ENCODE data around the gene TBATA.

Gene TBATA

DNA sequence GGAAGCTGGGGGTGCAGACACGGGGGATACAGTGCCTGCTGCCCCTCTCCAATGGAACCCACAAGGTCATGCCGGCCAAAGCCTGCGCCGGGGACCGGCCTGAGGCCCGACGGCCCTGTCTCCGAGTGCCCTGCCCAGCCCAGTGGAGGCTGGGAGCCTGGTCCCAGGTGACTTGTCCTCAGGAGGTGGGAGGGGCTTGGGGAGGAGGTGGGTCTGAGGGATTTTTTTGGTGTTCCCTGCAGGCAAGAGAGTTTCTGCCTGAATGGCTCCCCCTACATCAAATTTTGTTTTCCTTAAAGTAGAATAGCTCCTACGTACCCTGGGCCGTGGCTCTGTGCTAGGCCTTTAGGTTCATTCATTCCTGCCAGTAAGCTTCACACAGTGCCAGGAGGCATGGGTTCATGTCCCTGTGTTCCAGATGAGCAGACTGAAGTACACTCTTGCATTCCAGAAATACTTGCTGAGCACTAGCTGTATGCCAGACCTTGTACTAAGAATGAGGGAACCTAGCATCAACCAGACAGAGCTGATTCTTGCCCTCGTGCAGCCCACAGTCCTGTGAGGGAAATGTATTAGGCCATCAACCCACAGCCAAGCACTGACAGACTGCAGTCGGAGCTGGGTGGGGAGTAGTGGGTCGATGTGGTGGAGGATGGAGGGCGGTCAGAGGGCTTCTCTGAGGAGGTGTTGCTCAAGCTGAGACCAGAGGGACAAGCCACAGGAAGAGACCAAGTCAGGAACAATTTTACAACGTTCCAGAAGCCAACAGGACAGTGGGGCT is 31.1 kb downstream of the TBATA start:
- TF ChIP-seq, protein P1, sequence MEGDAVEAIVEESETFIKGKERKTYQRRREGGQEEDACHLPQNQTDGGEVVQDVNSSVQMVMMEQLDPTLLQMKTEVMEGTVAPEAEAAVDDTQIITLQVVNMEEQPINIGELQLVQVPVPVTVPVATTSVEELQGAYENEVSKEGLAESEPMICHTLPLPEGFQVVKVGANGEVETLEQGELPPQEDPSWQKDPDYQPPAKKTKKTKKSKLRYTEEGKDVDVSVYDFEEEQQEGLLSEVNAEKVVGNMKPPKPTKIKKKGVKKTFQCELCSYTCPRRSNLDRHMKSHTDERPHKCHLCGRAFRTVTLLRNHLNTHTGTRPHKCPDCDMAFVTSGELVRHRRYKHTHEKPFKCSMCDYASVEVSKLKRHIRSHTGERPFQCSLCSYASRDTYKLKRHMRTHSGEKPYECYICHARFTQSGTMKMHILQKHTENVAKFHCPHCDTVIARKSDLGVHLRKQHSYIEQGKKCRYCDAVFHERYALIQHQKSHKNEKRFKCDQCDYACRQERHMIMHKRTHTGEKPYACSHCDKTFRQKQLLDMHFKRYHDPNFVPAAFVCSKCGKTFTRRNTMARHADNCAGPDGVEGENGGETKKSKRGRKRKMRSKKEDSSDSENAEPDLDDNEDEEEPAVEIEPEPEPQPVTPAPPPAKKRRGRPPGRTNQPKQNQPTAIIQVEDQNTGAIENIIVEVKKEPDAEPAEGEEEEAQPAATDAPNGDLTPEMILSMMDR (IDR thresholded peaks at IDR 0.05; ENCODE audit: poor library complexity, severe bottlenecking) = no peak
- H3K27me3 ChIP-seq (ENCODE audit: insufficient read depth, poor library complexity, severe bottlenecking) = no peaks in the 10 kb centered on the region
- DNase-seq (ENCODE audit: low spot score) = no peak

DNA sequence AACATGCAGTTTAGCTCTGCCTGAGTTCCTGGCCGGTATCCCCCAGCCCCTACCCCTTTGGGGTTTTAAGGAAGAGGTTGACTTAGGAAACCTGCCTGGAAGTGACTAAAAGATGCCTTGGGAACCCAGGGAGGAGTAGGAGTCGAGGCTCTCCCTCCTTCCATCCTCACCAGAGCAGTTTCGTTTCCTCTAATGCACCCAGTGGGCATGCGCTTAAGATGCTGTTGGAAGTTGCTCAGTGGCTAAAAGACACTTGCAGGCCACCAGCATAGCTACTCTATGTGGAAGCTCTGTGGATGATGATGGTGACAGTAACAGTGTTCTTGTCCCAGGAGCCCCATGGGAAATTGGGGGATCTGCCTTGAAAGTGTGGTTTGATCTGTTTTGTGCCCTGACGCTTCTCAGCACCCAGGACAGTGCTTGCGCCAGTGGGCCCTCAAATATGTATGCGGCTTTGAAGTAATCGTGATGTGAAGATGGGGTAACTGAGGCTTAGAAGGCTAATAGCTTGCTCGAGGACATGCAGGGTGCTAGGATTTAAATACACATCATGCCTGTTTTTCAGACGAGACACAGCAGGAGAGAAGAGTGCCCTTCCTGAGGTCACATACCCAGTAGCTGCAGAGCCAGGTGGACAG is 32.0 kb downstream of the TBATA start:
- ATAC-seq (ENCODE audit: low read depth) (no peak), DNase-seq (ENCODE audit: low spot score) (no peak)
- no peaks in the 10 kb centered on the region for H3K4me1 ChIP-seq (ENCODE audit: insufficient read depth, poor library complexity, severe bottlenecking)
- no peaks in the 10 kb centered on the region for H3K36me3 ChIP-seq (ENCODE audit: low read depth)
- H3K27ac ChIP-seq (ENCODE audit: poor library complexity, severe bottlenecking) = no peak overlapping the region
- TF ChIP-seq, protein P1 (IDR thresholded peaks at IDR 0.05; ENCODE audit: poor library complexity, severe bottlenecking) = no peak
- H3K9me3 ChIP-seq (ENCODE audit: severe bottlenecking) = no peaks in the 10 kb centered on the region
- no peak overlapping the region for H3K4me3 ChIP-seq (ENCODE audit: severe bottlenecking)
- H3K27me3 ChIP-seq (ENCODE audit: insufficient read depth, poor library complexity, severe bottlenecking) = no peaks in the 10 kb centered on the region

More for the DNA sequence above, 31.1 kb downstream of the TBATA start:
- Histone ChIP-seq H3K4me1 (ENCODE audit: insufficient read depth, poor library complexity, severe bottlenecking) (no peaks in the 10 kb centered on the region), H3K9me3 (ENCODE audit: severe bottlenecking) (no peaks in the 10 kb centered on the region), H3K27ac (ENCODE audit: poor library complexity, severe bottlenecking) (no peak overlapping the region), H3K4me3 (ENCODE audit: severe bottlenecking) (no peak overlapping the region), H3K36me3 (ENCODE audit: low read depth) (no peaks in the 10 kb centered on the region)
- ATAC-seq (ENCODE audit: low read depth) = no peak

DNA sequence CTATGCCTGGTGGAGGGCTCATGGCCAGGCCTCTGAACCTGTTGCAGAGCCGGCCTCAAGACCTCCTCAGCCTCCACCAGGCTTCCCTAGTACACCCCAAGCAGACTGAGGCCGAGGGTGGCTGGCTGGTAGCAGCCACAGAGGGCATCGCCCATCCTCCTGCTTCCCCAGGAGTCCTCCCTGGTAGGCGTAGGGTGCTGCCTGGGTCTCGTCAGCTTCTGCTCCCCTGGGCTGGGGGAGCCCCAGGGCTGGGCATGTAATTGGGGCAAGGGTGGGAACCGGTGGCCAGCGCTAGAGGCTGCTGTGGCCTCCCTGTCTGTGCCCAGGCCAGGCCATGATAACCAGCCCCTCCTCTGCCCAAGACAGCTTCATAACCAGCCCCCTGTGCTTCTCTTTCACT is 32.6 kb downstream of the TBATA start:
- no peak overlapping the region for H3K4me3 ChIP-seq (ENCODE audit: severe bottlenecking)
- H3K27ac ChIP-seq (ENCODE audit: poor library complexity, severe bottlenecking) = no peak overlapping the region
- TF ChIP-seq, protein P1 (IDR thresholded peaks at IDR 0.05; ENCODE audit: poor library complexity, severe bottlenecking) = no peak
- DNase-seq (ENCODE audit: low spot score) = no peak
- no peaks in the 10 kb centered on the region for H3K9me3 ChIP-seq (ENCODE audit: severe bottlenecking)
- no peaks in the 10 kb centered on the region for H3K4me1 ChIP-seq (ENCODE audit: insufficient read depth, poor library complexity, severe bottlenecking)
- no peak for ATAC-seq (ENCODE audit: low read depth)
- no peaks in the 10 kb centered on the region for H3K27me3 ChIP-seq (ENCODE audit: insufficient read depth, poor library complexity, severe bottlenecking)
- H3K36me3 ChIP-seq (ENCODE audit: low read depth) = no peaks in the 10 kb centered on the region

DNA sequence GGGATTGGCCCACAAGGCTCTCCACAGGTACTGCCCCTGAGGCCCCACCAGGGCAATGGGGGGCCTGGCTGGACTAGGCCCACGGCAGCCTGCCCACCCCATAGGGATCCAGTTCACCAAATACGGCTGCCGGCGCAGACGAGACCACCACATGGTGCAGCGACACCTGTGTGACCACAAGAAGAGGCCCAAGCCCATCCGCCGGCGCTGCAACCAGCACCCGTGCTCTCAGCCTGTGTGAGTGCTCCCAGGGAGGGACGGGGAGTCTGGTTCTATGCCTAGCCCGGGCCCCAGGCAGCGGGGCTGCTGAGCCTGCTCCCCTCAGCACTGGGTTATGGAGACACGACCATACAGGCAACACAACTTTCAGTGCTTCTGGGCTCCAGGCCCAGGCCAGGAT is 33.2 kb downstream of the TBATA start:
- no peaks in the 10 kb centered on the region for H3K9me3 ChIP-seq (ENCODE audit: severe bottlenecking)
- DNase-seq (ENCODE audit: low spot score) = no peak
- H3K4me3 ChIP-seq (ENCODE audit: severe bottlenecking) = no peak overlapping the region
- no peak overlapping the region for H3K27ac ChIP-seq (ENCODE audit: poor library complexity, severe bottlenecking)
- no peak for ATAC-seq (ENCODE audit: low read depth)
- H3K36me3 ChIP-seq (ENCODE audit: low read depth) = no peaks in the 10 kb centered on the region
- TF ChIP-seq, protein P1 (IDR thresholded peaks at IDR 0.05; ENCODE audit: poor library complexity, severe bottlenecking) = no peak
- H3K27me3 ChIP-seq (ENCODE audit: insufficient read depth, poor library complexity, severe bottlenecking) = no peaks in the 10 kb centered on the region
- H3K4me1 ChIP-seq (ENCODE audit: insufficient read depth, poor library complexity, severe bottlenecking) = no peaks in the 10 kb centered on the region

DNA sequence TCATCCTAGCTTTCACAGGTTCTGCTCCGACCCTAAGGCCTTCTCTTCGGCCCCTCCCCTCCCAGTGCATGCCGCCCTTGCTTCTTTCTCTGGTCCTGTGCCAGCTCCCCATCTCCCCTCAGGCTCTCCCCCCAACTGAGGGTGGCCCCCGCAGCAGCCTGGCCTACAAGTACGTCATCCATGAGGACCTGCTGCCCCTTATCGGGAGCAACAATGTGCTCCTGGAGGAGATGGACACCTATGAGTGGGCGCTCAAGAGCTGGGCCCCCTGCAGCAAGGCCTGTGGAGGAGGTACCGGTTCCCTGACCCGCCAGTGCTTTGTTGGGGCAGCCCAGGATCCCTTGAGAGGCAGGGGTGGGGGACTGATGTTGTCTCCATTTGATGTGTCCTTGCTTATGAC is 33.8 kb downstream of the TBATA start:
- DNase-seq (ENCODE audit: low spot score) = no peak

More for the DNA sequence above, 33.8 kb downstream of the TBATA start:
- no peak for ATAC-seq (ENCODE audit: low read depth)
- H3K4me1 ChIP-seq (ENCODE audit: insufficient read depth, poor library complexity, severe bottlenecking) = no peaks in the 10 kb centered on the region
- H3K27me3 ChIP-seq (ENCODE audit: insufficient read depth, poor library complexity, severe bottlenecking) = no peaks in the 10 kb centered on the region
- H3K9me3 ChIP-seq (ENCODE audit: severe bottlenecking) = no peaks in the 10 kb centered on the region
- no peak overlapping the region for H3K27ac ChIP-seq (ENCODE audit: poor library complexity, severe bottlenecking)
- no peaks in the 10 kb centered on the region for H3K36me3 ChIP-seq (ENCODE audit: low read depth)
- TF ChIP-seq, protein P1 (IDR thresholded peaks at IDR 0.05; ENCODE audit: poor library complexity, severe bottlenecking) = no peak
- no peak overlapping the region for H3K4me3 ChIP-seq (ENCODE audit: severe bottlenecking)

All from RWPE2 (cell line).